LNCaP clone FGC (cell line): ENCODE results near the gene KRTAP10-4.

Source experiments
- DNase-seq: peaks from one replicate; pipeline ENCODE4 v3.0.0-alpha.2; 2011; ENCODE audit warnings: low read depth
- H3K4me3 ChIP-seq: 2 replicates; pipeline ENCODE4 v1.5.1; 2011; ENCODE audit warnings: mild to moderate bottlenecking, low read depth, low read length, control low read depth
- TF ChIP-seq, protein P1 (sequence below): IDR thresholded peaks from 2 replicates; pipeline ENCODE4 v1.5.1; 2012; ENCODE audit warnings: mild to moderate bottlenecking; ENCODE audit not compliant: control insufficient read depth, insufficient read depth; ENCODE audit errors: extremely low read depth

Gene KRTAP10-4

DNA sequence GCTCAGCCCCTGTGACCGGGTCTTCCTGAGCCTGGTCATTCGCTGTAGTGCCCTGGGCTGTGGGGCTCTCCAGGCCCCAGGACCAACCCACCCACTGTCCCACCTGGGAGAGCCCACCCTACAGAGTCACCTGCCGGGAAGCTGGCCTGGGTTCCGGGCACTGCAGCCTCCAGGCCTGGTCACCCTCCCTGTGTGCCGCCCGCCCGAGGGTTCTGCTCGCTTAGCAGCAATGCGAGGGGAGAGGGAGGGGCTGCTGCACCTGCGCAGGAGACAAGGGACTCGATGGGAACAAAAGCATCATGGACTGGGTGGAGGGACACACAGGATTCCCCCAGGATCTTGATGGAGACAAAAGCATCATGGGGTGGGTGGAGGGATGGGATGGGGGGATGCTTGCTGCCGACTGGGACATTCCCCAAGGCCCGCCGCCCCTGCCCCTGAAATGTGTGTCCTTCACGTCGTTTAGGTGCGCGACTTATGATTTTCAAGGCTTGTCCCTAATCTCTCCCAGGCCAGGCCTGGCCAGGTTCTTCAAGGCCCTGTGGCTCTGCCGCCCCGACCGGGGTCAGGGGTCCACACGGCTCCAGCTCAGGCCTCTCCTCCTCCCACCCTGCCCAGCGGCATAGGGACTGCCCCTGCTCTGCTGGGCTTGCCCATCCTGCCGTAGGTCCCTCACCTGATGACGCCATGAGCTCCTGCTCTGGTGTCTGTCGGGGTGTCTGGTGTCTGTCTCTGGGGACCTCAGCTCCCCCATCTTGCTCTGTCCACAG is 40.0 kb downstream of the KRTAP10-4 start:
- TF ChIP-seq, protein P1, sequence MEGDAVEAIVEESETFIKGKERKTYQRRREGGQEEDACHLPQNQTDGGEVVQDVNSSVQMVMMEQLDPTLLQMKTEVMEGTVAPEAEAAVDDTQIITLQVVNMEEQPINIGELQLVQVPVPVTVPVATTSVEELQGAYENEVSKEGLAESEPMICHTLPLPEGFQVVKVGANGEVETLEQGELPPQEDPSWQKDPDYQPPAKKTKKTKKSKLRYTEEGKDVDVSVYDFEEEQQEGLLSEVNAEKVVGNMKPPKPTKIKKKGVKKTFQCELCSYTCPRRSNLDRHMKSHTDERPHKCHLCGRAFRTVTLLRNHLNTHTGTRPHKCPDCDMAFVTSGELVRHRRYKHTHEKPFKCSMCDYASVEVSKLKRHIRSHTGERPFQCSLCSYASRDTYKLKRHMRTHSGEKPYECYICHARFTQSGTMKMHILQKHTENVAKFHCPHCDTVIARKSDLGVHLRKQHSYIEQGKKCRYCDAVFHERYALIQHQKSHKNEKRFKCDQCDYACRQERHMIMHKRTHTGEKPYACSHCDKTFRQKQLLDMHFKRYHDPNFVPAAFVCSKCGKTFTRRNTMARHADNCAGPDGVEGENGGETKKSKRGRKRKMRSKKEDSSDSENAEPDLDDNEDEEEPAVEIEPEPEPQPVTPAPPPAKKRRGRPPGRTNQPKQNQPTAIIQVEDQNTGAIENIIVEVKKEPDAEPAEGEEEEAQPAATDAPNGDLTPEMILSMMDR = no peak
- no peak for DNase-seq
- no peak overlapping the region for H3K4me3 ChIP-seq

- H3K4me3 ChIP-seq = no peak overlapping the region
- no peak for DNase-seq
- TF ChIP-seq, protein P1 = no peak
Observed at GRCh38 chr21:44614161-44614631, 40.7 kb downstream of the KRTAP10-4 start.

GRCh38 chr21:44614961-44615391 is 41.4 kb downstream of the KRTAP10-4 start:
- TF ChIP-seq, protein P1 = no peak

DNA sequence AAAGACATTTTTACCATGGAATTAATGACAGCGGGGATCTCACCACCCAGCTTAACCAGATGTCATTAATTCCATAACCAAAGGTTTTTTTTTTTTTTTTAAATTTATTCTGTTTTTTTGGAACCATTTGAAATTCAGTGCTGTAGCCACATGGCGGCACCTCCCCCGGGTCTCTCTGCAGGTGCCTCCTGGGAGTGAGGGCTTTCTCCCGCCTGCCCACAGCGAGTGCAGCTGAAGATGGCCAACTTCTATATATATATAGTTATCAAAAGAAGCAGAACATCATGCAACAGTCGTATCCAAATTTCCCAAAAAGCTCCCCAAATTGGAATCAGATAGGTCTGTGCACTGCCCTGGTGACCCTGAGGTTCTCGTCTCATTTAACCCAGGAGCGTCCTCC is 41.9 kb downstream of the KRTAP10-4 start:
- TF ChIP-seq, protein P1 = no peak
- H3K4me3 ChIP-seq = no peak overlapping the region
- no peak for DNase-seq

More at GRCh38 chr21:44614961-44615391, 41.4 kb downstream of the KRTAP10-4 start:
- H3K4me3 ChIP-seq = no peak overlapping the region
- DNase-seq = no peak

GRCh38 chr21:44615911-44616590 is 42.5 kb downstream of the KRTAP10-4 start:
- no peak for DNase-seq
- no peak overlapping the region for H3K4me3 ChIP-seq
- TF ChIP-seq, protein P1 = no peak

- TF ChIP-seq, protein P1 = no peak
- DNase-seq = no peak
- H3K4me3 ChIP-seq = no peak overlapping the region
Observed at GRCh38 chr21:44616591-44616926, 43.0 kb downstream of the KRTAP10-4 start.
